HG03432 (cell line): Measurements from ENCODE around the gene FABP3.

Experiments used
- ATAC-seq: cut with Tn5 transposase; IDR thresholded peaks from one replicate; pipeline ENCODE4 v1.9.1; 2021; ENCODE audit warnings: mild to moderate bottlenecking, moderate library complexity; ENCODE audit not compliant: unreplicated experiment

Gene FABP3

DNA sequence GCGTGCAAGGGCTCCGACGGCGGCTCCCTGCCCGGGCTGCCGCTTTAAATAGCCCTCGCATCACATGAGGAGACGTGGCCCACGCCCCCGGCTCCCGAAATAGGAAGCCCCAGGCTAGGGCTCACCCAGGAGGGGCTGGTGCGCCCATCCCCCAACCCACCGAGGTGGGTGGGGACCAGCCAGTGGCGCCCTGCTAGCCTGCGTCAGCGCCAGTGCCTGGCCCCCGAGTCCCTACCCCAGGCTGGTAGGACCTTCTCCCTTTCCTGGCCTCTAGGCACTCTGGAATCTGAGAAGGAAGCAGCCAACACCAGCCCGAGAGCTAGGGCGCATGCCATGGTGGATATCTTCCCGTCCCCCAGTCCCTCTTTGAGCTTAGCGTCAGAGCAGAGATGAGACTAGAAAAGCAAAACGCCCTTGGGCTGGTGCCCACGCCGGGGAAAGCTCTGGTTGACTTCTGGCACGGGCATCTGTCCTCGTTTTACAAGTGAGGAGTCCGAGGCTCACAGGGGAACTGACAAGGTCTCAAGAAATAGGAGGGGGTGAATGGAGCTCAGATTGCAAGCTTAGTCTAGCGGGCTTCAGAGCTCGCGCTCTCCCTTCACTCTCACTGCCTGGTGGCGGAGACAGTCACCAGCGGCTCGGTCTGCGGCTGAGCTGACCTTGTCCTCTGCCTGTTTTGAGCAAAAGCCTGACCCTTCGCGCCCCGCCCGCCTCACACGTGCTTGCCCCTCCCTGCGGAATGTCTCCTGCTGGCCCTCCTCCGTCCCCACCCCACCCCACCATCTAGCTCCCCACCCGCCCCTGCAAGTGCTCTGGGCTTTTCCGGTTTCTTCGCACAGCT is at the start of gene FABP3:
Gene FABP3, minus strand, starts transcription at position 21 of the 841 bp plus-strand sequence. CDS start 62 bp downstream, outside the sequence.
- no peak for ATAC-seq

DNA sequence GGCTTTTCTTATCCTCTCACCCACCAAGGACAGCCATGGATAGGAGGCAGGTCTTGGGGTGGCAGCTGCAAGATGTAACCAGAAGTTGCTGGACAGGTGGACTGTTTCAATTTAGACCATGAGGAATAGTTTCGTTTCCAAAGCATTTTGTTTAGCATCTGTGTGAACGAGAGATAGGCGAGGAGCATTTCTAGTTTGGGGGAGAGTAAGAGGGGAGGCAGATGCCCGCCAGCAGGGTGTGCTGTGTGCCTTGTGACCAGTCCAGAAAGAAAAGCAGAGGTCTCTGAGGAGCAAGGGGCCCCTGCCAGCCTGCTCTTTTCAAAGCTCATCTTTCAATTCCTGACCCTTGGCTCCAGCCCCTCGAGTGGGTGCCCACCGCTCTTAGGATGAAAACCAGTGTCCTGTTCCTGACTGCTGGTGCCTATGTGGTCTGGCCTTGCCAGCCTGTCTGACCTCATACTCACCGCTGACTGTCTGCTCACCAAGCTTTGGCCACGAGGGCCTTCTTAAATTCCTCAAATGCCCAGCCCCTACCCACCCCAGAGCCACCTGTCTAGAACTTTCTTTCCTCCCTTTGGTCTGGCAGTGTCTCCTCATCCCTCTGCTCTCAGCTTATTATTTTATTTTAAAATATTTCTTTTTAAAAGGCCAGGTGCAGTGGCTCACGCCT is 48.6 kb upstream of the FABP3 start:
- ATAC-seq: no peak

DNA sequence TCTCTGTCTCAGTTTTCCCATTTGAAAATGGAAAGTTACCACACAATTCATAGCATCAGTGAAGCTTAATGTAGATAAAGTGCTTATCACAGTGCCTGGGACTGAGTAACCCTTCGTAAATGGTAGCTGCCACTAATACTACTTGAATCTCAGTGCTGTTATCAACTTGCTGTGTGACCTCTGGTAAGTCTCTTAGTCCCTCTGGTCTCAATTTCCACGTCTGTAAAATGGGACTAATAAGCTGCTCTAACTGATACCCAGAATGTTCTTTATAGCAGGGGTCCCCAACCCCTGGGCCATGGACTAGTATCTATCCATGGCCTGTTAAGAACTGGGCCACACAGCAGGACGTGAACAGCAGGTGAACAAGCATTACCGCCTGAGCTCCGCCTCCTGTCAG is 47.8 kb upstream of the FABP3 start:
- ATAC-seq: no peak

DNA sequence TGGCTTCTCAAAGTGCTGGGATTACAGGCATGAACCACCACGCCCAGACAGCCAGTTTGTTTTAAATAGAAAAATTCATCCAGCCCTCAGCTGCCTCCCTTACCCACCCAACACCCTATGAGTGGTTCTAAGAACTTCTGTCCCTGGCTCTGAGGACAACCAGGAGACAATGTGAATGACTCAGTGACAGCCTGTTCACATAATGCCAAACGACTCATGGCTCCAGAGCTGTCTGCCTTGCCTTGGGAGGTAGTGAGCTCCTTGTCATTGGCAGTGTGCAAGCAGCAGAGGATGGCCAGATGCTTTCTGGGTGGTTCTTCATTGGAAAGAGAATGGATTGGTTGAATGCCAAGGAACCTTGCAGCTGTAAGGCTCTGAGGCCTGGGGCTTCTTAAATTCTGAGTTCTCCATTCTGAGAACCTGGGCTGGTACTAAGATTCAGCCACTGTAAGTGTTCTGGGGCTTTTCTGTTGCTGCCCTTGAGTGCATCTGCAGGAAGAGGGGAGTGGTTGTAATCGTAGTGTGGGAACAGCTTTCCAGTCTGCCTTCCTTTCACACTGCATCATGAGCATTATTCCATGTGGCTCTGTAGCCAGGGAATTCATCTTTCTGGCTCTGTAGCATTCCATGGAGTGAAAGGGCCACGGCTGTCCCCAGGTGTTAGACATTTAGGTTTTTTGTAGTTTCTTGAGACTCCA is 45.9 kb upstream of the FABP3 start:
- no peak for ATAC-seq

DNA sequence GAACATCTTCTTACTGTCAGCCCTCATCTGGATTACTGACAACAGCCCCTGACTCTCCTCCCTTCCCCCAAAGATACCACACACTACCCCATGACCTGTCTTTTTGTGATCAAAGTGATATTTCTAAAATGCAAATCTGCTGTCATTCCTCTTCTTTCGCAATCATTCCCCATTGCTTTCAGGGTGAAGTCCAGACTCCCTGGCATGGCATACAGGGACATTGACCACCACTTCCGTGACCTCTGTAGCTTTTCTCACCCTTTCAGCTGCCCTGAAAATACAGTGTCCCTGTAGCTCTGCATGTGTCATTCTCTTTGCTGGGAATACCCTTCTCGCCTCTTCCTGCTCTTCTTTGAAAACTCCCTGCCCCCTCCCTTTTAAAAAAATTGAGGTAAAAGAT is 44.3 kb upstream of the FABP3 start:
- no peak for ATAC-seq

DNA sequence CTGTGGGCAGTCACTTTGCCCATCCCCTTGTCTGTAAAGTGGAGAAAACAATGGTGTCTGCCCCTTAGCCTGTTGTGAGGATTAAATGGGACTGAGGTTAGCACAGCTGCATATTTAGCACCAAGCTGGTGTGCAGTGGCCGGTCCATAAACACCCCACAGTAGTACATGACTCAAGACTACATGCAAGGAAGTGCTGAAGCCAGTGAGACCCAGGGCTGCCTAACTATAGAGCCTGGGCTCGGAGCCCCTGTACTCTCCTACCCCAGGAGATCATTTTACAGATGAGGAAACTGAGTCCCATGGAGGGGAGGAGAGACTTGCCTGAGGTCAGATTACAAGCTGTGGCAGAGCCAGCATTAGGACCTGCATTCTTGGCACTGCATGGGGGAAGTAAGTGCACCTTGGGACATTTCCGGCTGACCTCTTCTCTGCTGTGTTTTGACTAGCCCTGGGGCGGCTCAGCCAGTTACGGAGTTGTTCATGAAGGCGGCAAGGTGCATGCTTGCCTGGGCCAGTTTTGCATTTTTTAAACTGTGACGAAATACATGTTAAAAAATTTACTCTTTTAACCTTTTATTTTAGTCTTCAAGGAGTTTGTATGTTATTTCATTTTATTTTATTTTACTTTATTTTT is 43.3 kb upstream of the FABP3 start:
- ATAC-seq: no peak

DNA sequence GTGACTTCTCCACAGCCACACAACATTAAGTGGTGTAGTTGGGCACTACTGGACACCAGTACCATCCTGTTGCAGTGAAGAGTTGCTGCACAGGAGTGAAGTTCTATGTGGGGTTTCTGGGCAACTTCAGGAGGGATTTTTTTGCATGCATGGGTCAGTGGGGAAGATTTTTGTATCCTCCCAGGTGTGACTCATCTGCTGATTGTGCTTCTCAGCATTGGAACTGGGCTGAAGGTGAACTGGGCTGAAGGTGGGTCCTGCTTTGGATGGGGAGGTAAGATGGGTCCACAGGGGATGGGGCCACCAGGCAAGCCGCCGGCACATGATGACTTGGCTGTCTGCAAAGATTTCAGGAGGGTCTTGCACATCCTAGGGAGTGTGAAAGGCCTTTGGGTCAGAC is 42.8 kb upstream of the FABP3 start:
- ATAC-seq: no peak

DNA sequence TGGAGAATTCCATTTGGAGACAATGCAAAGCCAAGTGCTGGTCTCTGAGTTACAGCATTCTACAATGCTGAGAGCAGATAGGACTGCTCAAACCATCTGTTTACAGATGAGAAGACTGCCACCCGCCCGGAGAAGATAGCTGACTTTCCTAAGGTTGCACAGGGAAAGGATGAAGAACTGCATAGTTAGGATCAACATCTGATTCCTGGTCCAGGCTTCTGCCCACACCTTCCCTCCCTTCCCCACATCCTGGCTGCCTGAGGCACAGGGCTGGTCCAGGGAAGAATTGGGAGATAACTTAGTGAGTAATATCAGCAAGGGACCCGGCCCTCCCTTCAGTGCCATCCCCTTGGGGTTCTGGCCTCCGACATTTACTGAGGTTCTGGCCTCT is 42.1 kb upstream of the FABP3 start:
- no peak for ATAC-seq

DNA sequence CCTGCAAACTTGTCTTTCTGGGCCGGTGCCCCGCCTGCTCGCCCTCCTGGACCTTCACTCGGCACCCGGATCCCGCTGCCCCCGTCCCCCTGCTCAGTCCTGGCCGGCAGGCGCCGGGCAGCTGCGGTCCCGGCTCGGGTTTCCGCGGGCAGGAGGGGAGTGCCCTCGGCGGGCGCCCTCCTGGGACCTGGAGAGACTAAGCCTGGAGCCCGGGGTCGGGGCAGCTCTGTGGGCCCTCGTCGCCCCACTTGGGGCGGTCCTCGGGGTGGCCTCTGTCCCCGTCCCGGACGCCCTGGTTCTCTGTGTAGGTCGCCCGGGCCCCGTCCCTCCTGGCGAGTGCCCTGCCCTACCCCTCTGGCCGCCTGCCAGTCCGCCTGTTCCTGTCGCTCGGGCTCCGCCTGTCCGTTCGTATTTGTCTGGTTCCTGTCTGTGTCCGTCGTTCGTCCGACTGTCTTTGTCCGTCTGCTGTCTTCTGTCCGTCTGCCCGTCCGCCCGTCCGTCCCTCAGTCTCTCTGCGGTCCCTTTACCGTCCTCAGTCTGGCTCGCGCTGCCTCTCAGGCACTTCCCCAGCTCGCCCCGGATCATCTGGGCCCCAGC is 40.6 kb upstream of the FABP3 start:
- no peak for ATAC-seq

DNA sequence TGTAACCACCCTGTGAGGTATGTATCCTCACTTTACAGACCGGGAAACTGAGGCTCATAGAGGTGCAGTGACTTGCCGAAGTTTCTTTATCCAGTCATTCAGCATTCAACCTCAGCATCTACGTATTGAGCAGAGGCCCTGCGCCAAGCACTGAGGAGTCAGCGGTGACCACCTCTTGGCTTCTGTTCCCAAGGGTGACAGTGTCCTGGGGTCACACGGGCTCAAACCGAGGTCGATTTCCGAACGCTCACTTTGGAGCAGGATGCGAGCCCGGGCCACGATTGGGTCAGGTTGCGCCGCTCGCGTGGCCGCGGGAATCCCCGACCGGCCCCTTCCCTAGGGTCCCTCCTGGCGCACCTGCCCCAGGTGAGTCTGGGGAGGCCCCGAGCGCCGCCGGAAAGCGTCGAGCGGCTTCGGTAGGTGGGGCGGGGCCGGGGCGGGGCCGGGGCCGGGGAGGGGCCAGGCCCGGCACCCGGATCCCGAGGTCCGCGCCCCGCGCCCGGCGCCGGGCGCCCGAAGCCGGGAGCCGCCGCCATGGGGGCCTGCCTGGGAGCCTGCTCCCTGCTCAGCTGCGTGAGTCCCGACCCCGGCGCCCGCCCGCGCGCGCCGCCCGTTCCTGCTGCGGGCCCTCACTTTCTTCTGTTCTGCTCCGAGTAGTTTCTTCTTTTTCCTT is 40.0 kb upstream of the FABP3 start, which contains the start of gene SERINC2:
Gene SERINC2, plus strand, starts transcription at position 482 of the 673 bp plus-strand sequence. Its CDS starts 53 bp downstream, at position 535.
- no peak for ATAC-seq

DNA sequence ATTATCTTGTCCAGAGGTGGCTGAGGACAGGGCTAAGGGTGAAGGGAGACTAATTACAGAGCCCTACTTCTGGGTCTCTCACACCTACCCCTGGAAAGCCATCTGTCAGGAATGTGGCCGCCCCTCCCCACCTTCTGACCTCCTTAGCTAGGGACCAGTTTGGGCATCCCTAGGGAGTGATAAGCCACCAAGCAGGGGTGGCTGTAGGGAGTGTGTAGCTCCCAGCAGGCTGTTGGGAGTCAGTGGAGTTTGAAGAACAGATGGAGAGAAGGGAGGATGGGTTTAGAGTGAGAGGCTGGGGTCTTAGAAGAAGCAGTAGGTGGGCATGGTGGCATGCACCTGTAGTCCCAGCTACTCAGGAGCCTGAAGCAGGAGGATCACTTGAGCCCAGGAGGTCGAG is 39.3 kb upstream of the FABP3 start:
- no peak for ATAC-seq

DNA sequence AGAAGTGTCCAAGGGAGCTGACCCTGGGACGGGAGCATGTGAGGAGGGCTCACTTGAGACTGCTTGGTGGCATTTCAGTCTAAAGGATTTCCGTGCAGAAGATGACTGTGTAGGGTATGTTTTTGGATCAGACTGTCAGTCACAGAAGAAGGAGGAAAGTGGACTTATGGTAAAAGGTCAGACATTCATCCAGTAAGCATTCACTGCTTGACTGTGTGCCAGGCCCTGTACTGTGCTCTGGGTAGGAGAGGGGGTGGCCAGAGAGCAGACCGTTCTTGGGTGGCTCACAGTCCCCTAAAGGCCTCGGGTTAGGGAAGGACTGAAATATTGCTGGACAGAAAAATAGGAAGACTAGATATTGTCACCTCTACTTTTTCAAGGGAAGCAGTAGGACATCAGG is 38.0 kb upstream of the FABP3 start:
- ATAC-seq: no peak

DNA sequence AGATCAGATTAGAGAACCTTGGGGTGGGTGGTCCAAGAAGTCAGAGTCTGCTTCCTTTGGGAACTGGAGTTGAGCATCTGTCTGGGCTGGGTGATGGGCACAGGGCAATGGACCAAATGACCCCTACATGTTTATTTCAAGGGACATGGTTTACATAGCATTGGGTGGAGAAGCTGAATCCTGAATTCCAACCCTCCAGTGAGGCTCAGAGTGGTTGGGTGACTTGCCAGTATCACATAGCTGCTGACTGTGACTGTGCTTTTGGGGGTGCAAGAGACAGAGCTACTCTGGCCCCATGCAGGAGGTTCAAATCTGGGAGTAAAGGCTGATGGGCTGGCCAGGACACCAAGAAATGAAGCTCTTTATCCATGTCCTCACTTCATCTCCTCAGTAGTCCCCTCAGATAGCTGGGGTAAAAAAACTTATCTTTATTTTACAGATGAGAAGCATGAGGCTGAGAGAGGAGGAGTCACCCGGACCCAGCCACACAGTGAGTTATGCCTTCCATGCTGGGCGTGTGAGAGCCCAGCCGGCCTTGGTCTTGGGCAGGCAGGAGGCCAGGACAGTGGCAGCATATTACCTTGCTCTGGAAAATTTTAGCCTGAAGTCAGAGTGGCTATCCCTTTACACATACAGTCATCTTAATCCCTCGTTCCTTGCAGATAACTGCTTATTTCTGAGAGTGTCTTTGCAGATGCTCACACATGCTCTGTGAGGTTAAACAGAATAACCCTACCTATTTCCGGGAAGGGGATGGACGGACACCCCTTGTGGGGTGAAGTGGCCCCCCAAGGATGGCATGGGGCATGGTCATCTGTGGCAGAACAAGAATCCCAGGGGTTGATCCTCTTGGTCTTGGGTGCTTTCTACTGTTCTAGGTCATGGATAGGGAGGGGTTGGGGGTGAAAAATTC is 37.3 kb upstream of the FABP3 start:
- no peak for ATAC-seq

DNA sequence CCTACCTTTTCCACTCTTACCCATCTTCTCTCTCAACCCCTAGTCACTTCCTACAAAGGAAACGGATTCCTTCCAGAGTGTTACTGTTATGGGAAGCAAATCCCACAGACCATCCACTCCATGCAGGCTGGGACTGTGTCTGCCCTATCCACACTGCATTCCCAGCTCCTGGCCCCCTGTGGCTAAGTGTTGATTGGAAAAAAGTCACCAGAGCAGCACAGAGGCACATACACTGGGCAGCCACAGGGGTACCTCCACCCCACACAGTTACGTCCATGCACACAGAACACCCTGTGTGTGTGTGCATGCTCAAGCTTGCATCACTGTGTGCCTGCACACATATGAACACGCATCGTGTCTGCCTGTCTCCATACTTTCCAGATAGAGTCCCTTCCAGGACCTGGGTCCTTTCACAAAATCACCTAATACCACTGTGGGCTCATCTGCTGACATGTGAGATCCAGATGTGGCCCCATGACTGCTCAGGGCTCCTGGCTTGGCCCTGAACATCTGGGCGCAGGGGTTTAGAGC is 36.0 kb upstream of the FABP3 start:
- no peak for ATAC-seq

DNA sequence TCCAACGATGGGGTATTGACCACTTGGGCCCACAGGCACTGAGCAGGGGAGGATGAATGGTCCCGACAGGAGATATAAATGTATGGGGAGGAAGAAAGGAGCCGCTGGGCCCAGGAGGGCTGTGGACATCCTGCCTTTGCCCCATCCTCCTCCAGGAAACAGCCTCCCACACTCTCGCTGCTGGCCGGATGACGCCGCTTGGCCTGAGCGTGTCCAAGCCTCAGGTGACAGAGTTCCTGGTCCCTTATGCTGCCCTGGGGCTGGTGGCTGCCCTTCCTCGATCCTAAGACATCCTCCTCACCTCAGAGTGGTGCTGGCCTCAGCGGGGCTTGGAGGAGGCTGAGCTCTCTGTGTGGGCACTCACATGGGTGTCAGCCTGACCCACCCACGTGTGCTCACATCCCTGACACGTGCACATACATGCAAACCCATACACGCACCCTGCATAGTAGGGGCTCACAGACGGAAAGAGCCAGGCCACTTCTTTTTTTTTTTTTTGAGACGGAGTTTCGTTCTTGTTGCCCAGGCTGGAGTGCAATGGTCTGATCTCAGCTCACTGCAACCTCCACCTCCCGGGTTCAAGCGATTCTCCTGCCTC is 34.3 kb upstream of the FABP3 start:
- ATAC-seq: no peak

DNA sequence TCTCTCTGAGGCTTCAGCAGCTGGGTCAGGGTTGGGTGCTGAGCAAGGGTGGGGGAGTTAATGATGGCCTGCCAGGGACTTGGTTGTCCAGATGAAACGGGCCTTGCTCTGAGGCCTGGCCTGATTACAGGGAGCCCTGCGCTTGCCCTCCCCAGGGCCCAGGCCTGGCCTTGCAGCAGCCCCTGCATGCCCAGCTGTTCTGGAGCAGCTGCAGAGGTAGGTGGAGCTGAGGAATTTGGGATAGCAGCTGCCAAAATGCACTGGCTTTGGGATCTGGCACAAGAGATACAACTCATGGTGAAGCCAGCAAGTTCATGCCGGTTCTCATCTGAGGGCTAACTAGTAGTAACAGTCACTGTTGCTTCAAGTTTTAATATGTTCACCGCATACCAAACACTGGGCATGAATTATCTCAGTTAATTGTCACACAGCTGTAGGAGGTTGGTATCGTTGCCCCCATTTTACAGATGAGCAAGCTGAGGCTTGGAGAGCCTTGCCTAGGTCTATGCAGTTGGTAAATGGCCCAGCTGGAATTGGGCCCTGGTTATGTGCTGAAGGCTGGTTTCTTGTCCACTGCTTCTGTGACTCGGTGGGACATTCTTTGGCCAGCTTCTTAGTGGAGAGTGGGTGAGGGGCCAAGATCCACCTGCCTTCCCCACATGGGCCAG is 32.8 kb upstream of the FABP3 start:
- ATAC-seq: no peak

DNA sequence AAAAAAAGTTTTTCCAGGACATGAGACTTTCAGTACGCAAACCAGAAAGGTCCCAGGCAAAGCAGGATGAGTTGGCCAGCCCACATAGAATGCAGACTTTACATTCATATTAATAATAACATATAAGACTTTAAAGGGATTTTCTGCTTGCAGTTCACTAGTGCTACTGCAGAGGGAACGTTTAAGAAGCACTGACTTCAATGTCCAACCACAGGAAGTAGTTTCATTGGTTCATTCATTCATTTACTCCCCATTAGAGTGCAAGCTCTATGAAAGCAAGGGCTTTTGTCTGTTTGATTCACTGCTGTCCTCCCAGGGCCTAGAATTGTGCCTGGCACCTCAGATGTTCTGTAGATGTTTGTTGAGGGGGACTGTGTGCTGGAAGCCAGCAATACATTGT is 28.4 kb upstream of the FABP3 start:
- ATAC-seq: no peak

DNA sequence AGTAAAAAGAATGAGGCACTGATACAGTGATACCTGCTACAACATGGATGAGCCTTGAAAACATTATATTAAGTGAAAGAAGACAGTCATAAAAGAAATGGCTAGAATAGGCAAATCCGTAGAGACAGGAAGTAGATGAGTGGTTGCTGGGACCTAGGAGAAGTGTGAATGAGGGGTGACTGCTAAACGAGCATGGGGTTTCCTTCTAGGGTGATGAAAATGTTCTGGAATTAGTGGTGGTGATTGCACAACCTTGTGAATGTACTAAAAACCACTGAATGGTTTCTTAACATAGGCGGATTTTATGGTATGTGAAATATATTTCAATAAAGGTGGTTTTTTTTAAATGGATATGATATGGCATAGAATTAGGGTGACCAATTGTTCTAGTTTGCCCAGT is 27.5 kb upstream of the FABP3 start:
- no peak for ATAC-seq
